Thyroid gland (tissue), 4 donors: ENCODE results near the gene SEMA3D. TPM values are rescaled to one million over a fixed set of nuclear protein-coding genes. Genes with fewer than 3 reads are reported as not detected.
"Not testable (repeated sequence)": the region's sequence is repeated elsewhere in the genome, so short reads cannot be mapped to it uniquely, and the experiment has no call there.

Experiments used
- DNase-seq, 2 donors: peaks; one replicate each; pipeline ENCODE4 v3.0.0-alpha.2; 2019
- H3K27ac ChIP-seq, 3 donors: fragments of 200-600 bp; sonication (generic); 1 replicate in 2 of 3; 2 replicates in 1 of 3; pipeline ENCODE4 v1.5.1; 2016 to 2019; ENCODE audit warnings: mild to moderate bottlenecking in 1 of 3, moderate library complexity in 1 of 3
- H3K27me3 ChIP-seq: fragments of 200-600 bp; sonication (generic); one replicate; pipeline ENCODE4 v1.5.1; 2019
- H3K36me3 ChIP-seq, 2 donors: fragments of 200-600 bp; sonication (generic); one replicate each; pipeline ENCODE4 v1.5.1; 2016 to 2019
- H3K4me1 ChIP-seq, 2 donors: fragments of 200-600 bp; sonication (generic); one replicate each; pipeline ENCODE4 v1.5.1; 2017 to 2019
- H3K4me3 ChIP-seq, 3 donors: fragments of 200-600 bp; sonication (generic); replicated peaks in 1 of 3; 1 replicate in 2 of 3; 2 replicates in 1 of 3; pipeline ENCODE4 v1.5.1; 2016; ENCODE audit warnings: mild to moderate bottlenecking in 1 of 3
- H3K9me3 ChIP-seq: fragments of 200-600 bp; sonication (generic); one replicate; pipeline ENCODE4 v1.5.1; 2017
- POLR2A ChIP-seq, 2 donors: fragments of 450-650 bp; IDR thresholded peaks; one replicate each; pipeline ENCODE4 v1.6.1; 2017; ENCODE audit warnings: antibody characterized with exemption in 2 of 2, mild to moderate bottlenecking in 2 of 2, moderate library complexity in 1 of 2
- WGBS, 2 donors: methylation state at CpG; one replicate each; pipeline ENCODE4 v1.1.5; 2017; 5-methylcytosine and 5-hydroxymethylcytosine counted together
- intact Hi-C: fragments of 100-400 bp; cut with DNase I; formaldehyde crosslinking; loops from one replicate; pipeline ENCODE4 v1.15.1; 2023
- total RNA-seq, 4 donors: library from RNA; depleted of rRNA; stranded (reverse); fragments of >200 nt; gene quantifications; one replicate each; pipeline ENCODE4 v1.2.3, GENCODE V29; 2016
- TF ChIP-seq, protein P1 (sequence below), 6 experiments: fragments of 200-600 bp in 3 of 6; fragments of 450-650 bp in 3 of 6; sonication (generic) in 3 of 6; IDR thresholded peaks; one replicate each; pipeline ENCODE4 v1.5.1; 2016 to 2019; ENCODE audit warnings: antibody characterized with exemption in 6 of 6, mild to moderate bottlenecking in 2 of 6, inconsistent platforms in 1 of 6, moderate library complexity in 1 of 6

SEMA3D gene
- total RNA-seq, 4 donors from 2014 or later, result 65.8 to 131 (median 91.8) TPM

DNA sequence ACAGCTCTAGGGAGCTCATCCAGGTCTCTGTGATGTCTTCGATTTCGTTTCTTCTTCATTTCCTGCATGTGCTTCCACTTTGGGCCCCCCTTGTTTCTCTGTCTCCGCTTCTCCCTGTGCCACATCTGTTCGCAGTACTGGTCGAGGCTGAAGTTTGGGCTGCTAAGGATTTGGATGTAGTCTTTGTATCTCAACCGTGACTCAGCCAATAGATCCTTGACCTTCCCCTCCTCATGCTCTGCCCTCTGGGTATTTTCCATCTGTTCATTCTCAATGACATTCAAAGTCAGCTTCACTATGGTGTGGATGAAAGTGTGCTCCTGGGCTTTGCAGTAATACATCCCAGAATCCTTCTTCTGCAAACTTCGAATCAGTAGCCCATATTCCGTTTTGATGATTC, 187.4 kb downstream of the SEMA3D start:
- Histone ChIP-seq H3K36me3 (no peaks in the 10 kb centered on the region), H3K4me1 (no peaks in the 10 kb centered on the region), H3K4me3 (no peak overlapping the region), H3K27me3 (no peaks in the 10 kb centered on the region), H3K9me3 (no peaks in the 10 kb centered on the region), H3K27ac (no peak overlapping the region)
- TF ChIP-seq POLR2A (IDR thresholded peaks at IDR 0.05), result no peak
- TF ChIP-seq, protein P1, sequence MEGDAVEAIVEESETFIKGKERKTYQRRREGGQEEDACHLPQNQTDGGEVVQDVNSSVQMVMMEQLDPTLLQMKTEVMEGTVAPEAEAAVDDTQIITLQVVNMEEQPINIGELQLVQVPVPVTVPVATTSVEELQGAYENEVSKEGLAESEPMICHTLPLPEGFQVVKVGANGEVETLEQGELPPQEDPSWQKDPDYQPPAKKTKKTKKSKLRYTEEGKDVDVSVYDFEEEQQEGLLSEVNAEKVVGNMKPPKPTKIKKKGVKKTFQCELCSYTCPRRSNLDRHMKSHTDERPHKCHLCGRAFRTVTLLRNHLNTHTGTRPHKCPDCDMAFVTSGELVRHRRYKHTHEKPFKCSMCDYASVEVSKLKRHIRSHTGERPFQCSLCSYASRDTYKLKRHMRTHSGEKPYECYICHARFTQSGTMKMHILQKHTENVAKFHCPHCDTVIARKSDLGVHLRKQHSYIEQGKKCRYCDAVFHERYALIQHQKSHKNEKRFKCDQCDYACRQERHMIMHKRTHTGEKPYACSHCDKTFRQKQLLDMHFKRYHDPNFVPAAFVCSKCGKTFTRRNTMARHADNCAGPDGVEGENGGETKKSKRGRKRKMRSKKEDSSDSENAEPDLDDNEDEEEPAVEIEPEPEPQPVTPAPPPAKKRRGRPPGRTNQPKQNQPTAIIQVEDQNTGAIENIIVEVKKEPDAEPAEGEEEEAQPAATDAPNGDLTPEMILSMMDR (IDR thresholded peaks at IDR 0.05), result no peak
- intact Hi-C loops, result no loop called here
- 91 to 92% methylated on average over 8 of the region's 8 CpGs for WGBS, 2 donors
- no peak for DNase-seq

DNA sequence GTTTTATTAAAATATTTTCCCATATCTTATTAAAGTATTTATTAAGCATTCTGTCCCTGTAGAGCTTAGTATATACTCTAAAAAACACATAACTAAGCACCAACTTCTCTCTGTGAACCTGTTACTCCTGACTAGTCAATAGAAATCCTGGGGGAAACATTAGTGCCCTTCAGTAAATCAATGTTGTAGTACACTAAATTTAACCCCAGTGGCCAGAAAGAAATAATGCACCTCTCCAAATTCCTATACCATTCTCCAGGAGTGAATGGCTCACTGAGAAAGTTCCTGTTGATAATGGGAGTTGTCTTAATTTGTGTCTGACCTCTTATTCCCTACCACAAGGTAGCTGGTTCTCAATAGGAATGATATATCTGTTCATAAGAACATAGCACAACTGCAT, 188.2 kb downstream of the SEMA3D start:
- no peak for TF ChIP-seq POLR2A (IDR thresholded peaks at IDR 0.05)
- TF ChIP-seq, protein P1 (IDR thresholded peaks at IDR 0.05), result no peak
- no peaks in the 10 kb centered on the region for H3K4me1 ChIP-seq

DNA sequence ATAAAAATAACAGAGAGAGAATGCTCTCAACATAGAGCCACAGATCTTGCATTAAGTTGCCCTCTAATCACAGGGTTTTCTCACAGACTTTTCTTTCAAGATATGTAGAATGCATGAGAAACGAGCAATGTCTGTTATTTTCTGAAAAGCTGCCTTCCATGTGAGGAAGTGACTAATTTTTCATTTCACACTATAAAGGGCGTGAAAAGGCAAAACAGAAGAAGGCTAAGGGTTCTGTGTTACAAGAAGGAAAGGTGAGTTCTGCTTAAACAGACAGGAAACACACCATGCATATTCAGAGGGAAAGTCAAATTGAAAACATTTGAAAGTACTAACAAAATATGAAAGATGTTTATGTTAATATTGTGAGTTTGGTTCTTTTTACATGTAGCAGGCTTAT, 189.2 kb downstream of the SEMA3D start:
- Histone ChIP-seq H3K4me1 (no peaks in the 10 kb centered on the region), H3K27me3 (no peaks in the 10 kb centered on the region), H3K4me3 (no peak overlapping the region), H3K36me3 (no peaks in the 10 kb centered on the region), H3K9me3 (no peaks in the 10 kb centered on the region), H3K27ac (no peak overlapping the region)
- no peak for DNase-seq
- no peak for TF ChIP-seq POLR2A (IDR thresholded peaks at IDR 0.05)
- TF ChIP-seq, protein P1 (IDR thresholded peaks at IDR 0.05), result no peak
- 76 to 79% methylated on average over 2 of the region's 2 CpGs for WGBS, 2 donors
- intact Hi-C loops, result no loop called here

More for the DNA sequence above, 188.2 kb downstream of the SEMA3D start:
- no peaks in the 10 kb centered on the region for H3K27me3 ChIP-seq
- no peak for DNase-seq
- intact Hi-C loops, result no loop called here
- no peaks in the 10 kb centered on the region for H3K9me3 ChIP-seq
- H3K4me3 ChIP-seq, result no peak overlapping the region
- no peak overlapping the region for H3K27ac ChIP-seq
- no peaks in the 10 kb centered on the region for H3K36me3 ChIP-seq

DNA sequence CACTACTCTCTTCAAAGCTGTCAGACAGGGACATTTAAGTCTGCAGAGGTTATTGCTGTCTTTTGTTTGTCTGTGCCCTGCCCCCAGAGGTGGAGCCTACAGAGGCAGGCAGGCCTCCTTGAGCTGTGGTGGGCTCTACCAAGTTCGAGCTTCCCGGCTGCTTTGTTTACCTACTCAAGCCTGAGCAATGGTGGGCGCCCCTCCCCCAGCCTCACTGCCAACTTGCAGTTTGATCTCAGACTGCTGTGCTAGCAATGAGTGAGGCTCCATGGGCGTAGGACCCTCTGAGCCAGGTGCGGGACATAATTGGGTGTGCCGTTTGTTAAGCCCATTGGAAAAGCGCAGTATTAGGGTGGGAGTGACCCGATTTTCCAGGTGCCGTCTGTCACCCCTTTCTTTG, 193.9 kb downstream of the SEMA3D start:
- intact Hi-C loops, H3K9me3 ChIP-seq: not testable (repeated sequence)
- 95 to 96% methylated on average over 9 of the region's 9 CpGs for WGBS, 2 donors

DNA sequence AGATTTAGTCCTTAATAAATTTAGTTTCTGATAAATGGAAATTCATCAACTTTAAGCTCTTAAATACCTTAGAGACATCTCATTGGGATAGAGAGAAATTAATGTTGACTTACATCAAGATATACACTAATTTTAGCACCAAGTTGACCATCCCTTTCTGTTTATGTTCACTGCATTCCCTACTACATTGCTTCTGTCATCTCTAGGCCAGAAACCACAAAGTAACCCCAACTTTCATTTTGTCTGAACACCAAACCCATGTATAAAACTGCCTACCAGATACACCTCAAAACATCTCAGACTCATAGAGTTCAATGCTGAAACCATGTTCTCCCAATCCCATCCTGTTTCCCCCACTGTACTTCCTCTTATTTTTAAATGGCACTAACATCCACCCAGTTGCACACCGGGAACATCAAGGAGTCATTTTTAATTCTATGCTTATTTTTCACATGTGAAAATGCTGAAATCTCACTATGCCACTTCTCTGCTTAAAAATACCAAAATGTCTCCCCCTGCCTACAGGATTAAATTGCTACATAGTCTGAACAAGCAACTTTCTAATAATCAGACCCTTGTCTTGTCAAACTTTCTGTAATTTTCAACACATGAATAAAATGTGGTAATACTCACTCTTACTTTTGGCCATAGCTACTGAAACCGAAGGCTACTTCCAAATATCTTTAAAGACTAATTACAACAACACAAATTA, 201.6 kb downstream of the SEMA3D start:
- no peaks in the 10 kb centered on the region for H3K4me1 ChIP-seq
- TF ChIP-seq, protein P1 (IDR thresholded peaks at IDR 0.05), result no peak
- TF ChIP-seq POLR2A (IDR thresholded peaks at IDR 0.05), result no peak
- WGBS, 2 donors, result 83 to 85% methylated on average over 2 of the region's 2 CpGs
- no peaks in the 10 kb centered on the region for H3K27me3 ChIP-seq
- DNase-seq, result no peak
- no peaks in the 10 kb centered on the region for H3K9me3 ChIP-seq
- no peak overlapping the region for H3K27ac ChIP-seq
- intact Hi-C loops, result no loop called here
- no peaks in the 10 kb centered on the region for H3K36me3 ChIP-seq
- no peak overlapping the region for H3K4me3 ChIP-seq

More for the DNA sequence above, 193.9 kb downstream of the SEMA3D start:
- DNase-seq, H3K27me3 ChIP-seq, H3K4me3 ChIP-seq, H3K27ac ChIP-seq, H3K36me3 ChIP-seq, H3K4me1 ChIP-seq: not testable (repeated sequence)
